ENCODE measurements around the gene GLYAT. TPM values are rescaled to one million over a fixed set of nuclear protein-coding genes. Genes with fewer than 3 reads are reported as not detected.

Gene GLYAT
- total RNA-seq, 1 experiment from 2014 or later = not detected

GRCh38 chr11:58775066-58775708 lies 43.4 kb upstream of the GLYAT start:
- Histone ChIP-seq H3K9ac (ENCODE audit: low read length) (no peak overlapping the region), H2AFZ (ENCODE audit: low read depth, low read length, poor library complexity, severe bottlenecking) (no peak overlapping the region), H3K27ac (ENCODE audit: low read depth, low read length) (no peak overlapping the region), H4K20me1 (ENCODE audit: insufficient read depth) (no peaks in the 10 kb centered on the region), H3K9me2 (ENCODE audit: insufficient read depth) (no peaks in the 10 kb centered on the region), H3K4me2 (ENCODE audit: low read length) (no peak overlapping the region), H3K4me3 (replicated peaks in 1 of 2; ENCODE audit: low read depth in 1 of 2, low read length in 2 of 2) (no peak overlapping the region), H3K4me1 (ENCODE audit: control insufficient read depth in 1 of 2, insufficient read depth in 2 of 2, low read length in 2 of 2) (peaks cover 7 to 14% of the 10 kb centered on the region in 2 experiments), H3K36me3 (ENCODE audit: control insufficient read depth in 1 of 2, insufficient read depth in 2 of 2, low read length in 2 of 2) (no peaks in the 10 kb centered on the region), H3K27me3 (ENCODE audit: insufficient read depth, low read length) (no peaks in the 10 kb centered on the region), H3K9me3 (ENCODE audit: control insufficient read depth in 1 of 2, insufficient read depth in 1 of 2, low read depth in 1 of 2, low read length in 2 of 2) (no peaks in the 10 kb centered on the region), H3K79me2 (ENCODE audit: insufficient read depth, low read length) (no peaks in the 10 kb centered on the region)
- intact Hi-C loops (cut with micrococcal nuclease) = no loop called here
- no peak for TF ChIP-seq POLR2A (IDR thresholded peaks at IDR 0.05; ENCODE audit: borderline replicate concordance, extremely low read depth, insufficient read depth, insufficient read length)
- no peak for TF ChIP-seq POLR2AphosphoS5 (IDR thresholded peaks at IDR 0.05; ENCODE audit: low read depth, low read length)
- no peak for TF ChIP-seq SP1 (IDR thresholded peaks at IDR 0.05; ENCODE audit: low read depth)
- TF ChIP-seq TCF7L2 (IDR thresholded peaks at IDR 0.05; ENCODE audit: borderline replicate concordance, extremely low read depth, insufficient read depth, insufficient read length) = no peak
- TF ChIP-seq RAD21 (IDR thresholded peaks at IDR 0.05; ENCODE audit: low read depth) = no peak
- no peak for TF ChIP-seq CEBPB (IDR thresholded peaks at IDR 0.05; ENCODE audit: low read depth)
- no peak for TF ChIP-seq ATF3 (IDR thresholded peaks at IDR 0.05)
- no peak for TF ChIP-seq SRF (IDR thresholded peaks at IDR 0.05; ENCODE audit: low read depth)
- no peak for TF ChIP-seq REST (IDR thresholded peaks at IDR 0.05; ENCODE audit: low read depth)
- TF ChIP-seq MAX (IDR thresholded peaks at IDR 0.05) = no peak
- TF ChIP-seq ZNF274 (IDR thresholded peaks at IDR 0.05; ENCODE audit: low read depth, low read length) = no peak
- TF ChIP-seq CTCF (IDR thresholded peaks at IDR 0.05 in 2 of 3, conservative IDR thresholded peaks at IDR 0.05 in 1 of 3; ENCODE audit: borderline replicate concordance in 1 of 3, insufficient read depth in 1 of 3, low read depth in 2 of 3, low read length in 2 of 3) = no peak
- no peak for TF ChIP-seq CBX3 (IDR thresholded peaks at IDR 0.05; ENCODE audit: low read depth)
- TF ChIP-seq EZH2phosphoT487 (IDR thresholded peaks at IDR 0.05; ENCODE audit: borderline replicate concordance) = no peak
- no peak for TF ChIP-seq SIN3A (IDR thresholded peaks at IDR 0.05; ENCODE audit: low read depth)
- TF ChIP-seq EGR1 (IDR thresholded peaks at IDR 0.05; ENCODE audit: low read depth) = no peak
- no peak for DNase-seq (ENCODE audit: low read depth, low spot score)
- POLR2A ChIA-PET = no interaction called here
- no TSS peak for BruUV-seq (replicated peaks)
- CTCF ChIA-PET = interaction anchor here (1.1 kb wide), 1 partner anchor 13 kb away, joined by 4 read pairs; no protein-coding TSS in a partner anchor
- ATAC-seq = no peak
- RAD21 ChIA-PET (ENCODE audit: low non-redundant PET in 1 of 2, low total read pairs in 2 of 2, uncharacterized antibody in 2 of 2, unreplicated experiment in 2 of 2) = no interaction called here

Data from HCT116 (cell line).